ENCODE data around the gene VARS1.
"Not testable (repeated sequence)": the region's sequence is repeated elsewhere in the genome, so short reads cannot be mapped to it uniquely, and the experiment has no call there.

Gene VARS1

GRCh38 chr6:31794866-31795615 lies 511 bp downstream of the VARS1 start:
- TF ChIP-seq ZNF384 (IDR thresholded peaks at IDR 0.05) (no peak), SUZ12 (IDR thresholded peaks at IDR 0.05) (no peak), TARDBP (IDR thresholded peaks at IDR 0.05) (no peak), LEF1 (IDR thresholded peaks at IDR 0.05; ENCODE audit: borderline replicate concordance) (no peak), PKNOX1 (IDR thresholded peaks at IDR 0.05) (no peak), CTBP1 (IDR thresholded peaks at IDR 0.05; ENCODE audit: borderline replicate concordance) (no peak), HDGF (IDR thresholded peaks at IDR 0.05; ENCODE audit: borderline replicate concordance) (no peak), FOXM1 (IDR thresholded peaks at IDR 0.05; ENCODE audit: borderline replicate concordance) (0 out of 2 replicates have a peak, but pooled peaks have one; percentile 37), FOXK2 (IDR thresholded peaks at IDR 0.05) (no peak), ARNT (IDR thresholded peaks at IDR 0.05) (no peak), BHLHE40 (IDR thresholded peaks at IDR 0.05; ENCODE audit: borderline replicate concordance) (no peak), FOXA1 (IDR thresholded peaks at IDR 0.05) (no peak), L3MBTL2 (conservative IDR thresholded peaks at IDR 0.05) (peak; percentile 88)
- POLR2A ChIA-PET, result interaction anchor here (0.7 to 5.6 kb wide), 17 partner anchors 8 to 155 kb away, joined by 3 to 77 read pairs (median 5); partner anchors contain the start of genes C6orf47, DDAH2, GPANK1 and HSPA1A
- peak; percentile 64 for DNase-seq (ENCODE audit: extremely low spot score)
- CTCF ChIA-PET, result interaction anchor here (1.1 to 1.7 kb wide), 2 partner anchors 12 to 92 kb away, joined by 3 to 5 read pairs; partner anchors contain the start of genes ABHD16A and LSM2

GRCh38 chr6:31794294-31794865 lies 1.2 kb downstream of the VARS1 start:
- TF ChIP-seq CTBP1 (IDR thresholded peaks at IDR 0.05; ENCODE audit: borderline replicate concordance), result no peak
- TF ChIP-seq NFRKB (IDR thresholded peaks at IDR 0.05), result no peak
- TF ChIP-seq SP1 (IDR thresholded peaks at IDR 0.05), result no peak
- ChIA-PET POLR2A (interaction anchor here (0.7 to 5.6 kb wide), 14 partner anchors 9 to 134 kb away, joined by 3 to 77 read pairs (median 8); partner anchors contain the start of genes C6orf47, DDAH2, HSPA1A and HSPA1B), CTCF (interaction anchor here (1.7 kb wide), 1 partner anchor 13 kb away, joined by 5 read pairs; the partner anchor contains the start of gene LSM2)
- DNase-seq (ENCODE audit: extremely low spot score), result peak; percentile 17

GRCh38 chr6:31793927-31794245 lies 1.7 kb downstream of the VARS1 start:
- POLR2A ChIA-PET, result not testable (repeated sequence)

GRCh38 chr6:31792761-31793171 lies 2.8 kb downstream of the VARS1 start:
- CTCF ChIA-PET, result no interaction called here
- DNase-seq (ENCODE audit: extremely low spot score), result no peak
- TF ChIP-seq L3MBTL2 (conservative IDR thresholded peaks at IDR 0.05), result no peak
- POLR2A ChIA-PET, result interaction anchor here (0.6 to 2.2 kb wide), 3 partner anchors 14 to 57 kb away, joined by 3 to 15 read pairs (median 5); partner anchors contain the start of genes CLIC1 and LSM2

More at GRCh38 chr6:31793927-31794245, 1.7 kb downstream of the VARS1 start:
- CTCF ChIA-PET, result interaction anchor here (1.7 kb wide), 1 partner anchor 13 kb away, joined by 5 read pairs; the partner anchor contains the start of gene LSM2
- DNase-seq (ENCODE audit: extremely low spot score), result not testable (repeated sequence)

GRCh38 chr6:31792090-31792374 lies 3.5 kb downstream of the VARS1 start:
- POLR2A ChIA-PET, result interaction anchor here (0.6 to 2.2 kb wide), 7 partner anchors 14 to 89 kb away, joined by 3 to 15 read pairs (median 5); partner anchors contain the start of genes ABHD16A, CLIC1, HSPA1A and HSPA1B
- CTCF ChIA-PET, result interaction anchor here (0.6 to 1.9 kb wide), 7 partner anchors 11 to 420 kb away, joined by 3 to 15 read pairs (median 5); partner anchors contain the start of genes HSPA1A, HSPA1L, LSM2 and VWA7
- TF ChIP-seq FOXM1 (IDR thresholded peaks at IDR 0.05; ENCODE audit: borderline replicate concordance) (no peak), HDGF (IDR thresholded peaks at IDR 0.05; ENCODE audit: borderline replicate concordance) (no peak), FOXA1 (IDR thresholded peaks at IDR 0.05) (no peak), CTBP1 (IDR thresholded peaks at IDR 0.05; ENCODE audit: borderline replicate concordance) (no peak), SP1 (IDR thresholded peaks at IDR 0.05) (no peak), TARDBP (IDR thresholded peaks at IDR 0.05) (no peak), SUZ12 (IDR thresholded peaks at IDR 0.05) (no peak), ARNT (IDR thresholded peaks at IDR 0.05) (no peak), ZNF384 (IDR thresholded peaks at IDR 0.05) (no peak), FOXK2 (IDR thresholded peaks at IDR 0.05) (no peak), NFRKB (IDR thresholded peaks at IDR 0.05) (no peak), LEF1 (IDR thresholded peaks at IDR 0.05; ENCODE audit: borderline replicate concordance) (no peak), L3MBTL2 (conservative IDR thresholded peaks at IDR 0.05) (no peak), ELF4 (IDR thresholded peaks at IDR 0.05) (no peak)
- no peak for DNase-seq (ENCODE audit: extremely low spot score)

GRCh38 chr6:31791324-31792089 lies 4.0 kb downstream of the VARS1 start:
- ChIA-PET POLR2A (interaction anchor here (0.6 to 2.2 kb wide), 10 partner anchors 10 to 249 kb away, joined by 3 to 15 read pairs (median 4); partner anchors contain the start of genes ABHD16A, CLIC1, DDX39B and HSPA1A), CTCF (interaction anchor here (0.5 to 1.9 kb wide), 15 partner anchors 11 to 420 kb away, joined by 3 to 15 read pairs (median 4); partner anchors contain the start of genes HSPA1A, HSPA1L, LSM2 and MSH5)
- TF ChIP-seq HDGF (IDR thresholded peaks at IDR 0.05; ENCODE audit: borderline replicate concordance), result 0 out of 2 replicates have a peak, but pooled peaks have one; percentile 44
- peak; percentile 60; the same call in 1 of the 2 replicates for TF ChIP-seq PKNOX1 (IDR thresholded peaks at IDR 0.05)
- no peak for TF ChIP-seq SUZ12 (IDR thresholded peaks at IDR 0.05)
- peak; percentile 81 for DNase-seq (ENCODE audit: extremely low spot score)
